ENCODE data around the gene SLC44A3. TPM values are rescaled to one million over a fixed set of nuclear protein-coding genes. Genes with fewer than 3 reads are reported as not detected.

The SLC44A3 gene
- total RNA-seq, 4 donors from 2014 or later = 20.6 to 60.5 (median 41.8) TPM

- DNase-seq = peak; percentile 51
- 3% methylated on average over 23 of the region's 23 CpGs; no CpG with 5 or more reads in 1 of the 2 donors for WGBS, 2 donors (ENCODE audit: low coverage in 1 of 2)
- Histone ChIP-seq H3K4me3 (peak overlapping the region; percentile 81 to 89 (median 84)), H3K4me1 (peaks cover 10 to 80% (median 67%) of the 10 kb centered on the region in 4 donors), H3K36me3 (no peaks in the 10 kb centered on the region), H3K9me3 (no peaks in the 10 kb centered on the region), H3K27me3 (no peaks in the 10 kb centered on the region), H3K27ac (peak overlapping the region; percentile 96 to 99 (median 98))
- intact Hi-C loops (cut with DNase I; ENCODE audit: low total_unique reads) (loop anchor here (2.0 kb wide), 1 partner anchor 71 kb away; no protein-coding TSS in a partner anchor), in situ Hi-C loops (cut with MboI; ENCODE audit: low pct_ligation_motif_present in 1 of 4, low pct_unique_long_range_greater_than_20kb in 1 of 4, low sequenced_read_pairs in 3 of 4) (loop anchor here in 1 of 4 donors (25.0 kb wide), 1 partner anchor 112 kb away; no protein-coding TSS in a partner anchor)
- TF ChIP-seq POLR2A (IDR thresholded peaks at IDR 0.05) (peak; percentile 58), POLR2AphosphoS5 (IDR thresholded peaks at IDR 0.05) (peak; percentile 55 to 84 (median 84)), EP300 (IDR thresholded peaks at IDR 0.05; ENCODE audit: low read depth) (no peak)
- TF ChIP-seq, protein P1, sequence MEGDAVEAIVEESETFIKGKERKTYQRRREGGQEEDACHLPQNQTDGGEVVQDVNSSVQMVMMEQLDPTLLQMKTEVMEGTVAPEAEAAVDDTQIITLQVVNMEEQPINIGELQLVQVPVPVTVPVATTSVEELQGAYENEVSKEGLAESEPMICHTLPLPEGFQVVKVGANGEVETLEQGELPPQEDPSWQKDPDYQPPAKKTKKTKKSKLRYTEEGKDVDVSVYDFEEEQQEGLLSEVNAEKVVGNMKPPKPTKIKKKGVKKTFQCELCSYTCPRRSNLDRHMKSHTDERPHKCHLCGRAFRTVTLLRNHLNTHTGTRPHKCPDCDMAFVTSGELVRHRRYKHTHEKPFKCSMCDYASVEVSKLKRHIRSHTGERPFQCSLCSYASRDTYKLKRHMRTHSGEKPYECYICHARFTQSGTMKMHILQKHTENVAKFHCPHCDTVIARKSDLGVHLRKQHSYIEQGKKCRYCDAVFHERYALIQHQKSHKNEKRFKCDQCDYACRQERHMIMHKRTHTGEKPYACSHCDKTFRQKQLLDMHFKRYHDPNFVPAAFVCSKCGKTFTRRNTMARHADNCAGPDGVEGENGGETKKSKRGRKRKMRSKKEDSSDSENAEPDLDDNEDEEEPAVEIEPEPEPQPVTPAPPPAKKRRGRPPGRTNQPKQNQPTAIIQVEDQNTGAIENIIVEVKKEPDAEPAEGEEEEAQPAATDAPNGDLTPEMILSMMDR (IDR thresholded peaks at IDR 0.05) = peak in 3 of 5 experiments; percentile 3 to 44 (median 29)
Measured at GRCh38 chr1:94925561-94926125, 105.5 kb downstream of the SLC44A3 start.

DNA sequence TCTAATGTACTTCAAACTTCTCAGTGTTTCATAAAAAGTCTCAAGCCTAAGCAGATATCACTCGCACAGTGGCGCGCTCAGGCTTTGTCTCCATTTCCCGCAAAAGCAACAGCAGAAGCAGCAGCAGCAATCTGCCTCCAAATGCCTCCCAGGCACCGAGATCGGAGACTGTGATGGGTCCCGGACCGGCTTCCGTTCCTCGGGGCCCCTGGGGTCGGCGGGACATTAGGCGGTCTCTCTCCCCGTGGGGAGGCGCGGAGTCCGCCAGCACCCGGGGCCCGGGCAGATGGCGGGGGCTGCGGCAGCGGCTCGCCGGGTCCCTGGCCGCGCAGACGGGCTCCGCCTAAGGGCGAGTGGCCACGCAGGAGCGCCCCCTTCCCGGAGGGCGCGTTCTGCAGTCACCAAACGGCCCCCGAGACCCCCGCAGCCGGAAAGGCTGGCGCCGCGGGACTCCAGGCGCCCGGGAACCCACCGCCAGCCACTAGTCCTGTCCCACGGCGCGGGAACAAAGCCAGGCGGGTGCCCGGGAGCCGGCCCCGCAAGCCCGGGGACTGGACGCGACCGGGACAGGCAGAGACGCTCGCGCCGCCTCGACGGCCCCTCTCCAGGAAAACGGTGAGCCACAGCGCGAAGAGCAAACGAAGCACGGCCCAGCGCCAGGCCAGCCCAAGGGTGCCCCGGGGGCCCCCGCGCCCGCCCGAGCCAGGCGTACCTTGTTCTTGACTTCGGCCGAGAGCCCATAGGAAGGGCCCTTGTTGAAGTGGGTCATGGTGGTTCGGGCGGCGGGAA lies 106.2 kb downstream of the SLC44A3 start:
- Histone ChIP-seq H3K4me3 (peak overlapping the region; percentile 81 to 89 (median 84)), H3K27me3 (no peaks in the 10 kb centered on the region), H3K27ac (peak overlapping the region; percentile 96 to 99 (median 98)), H3K9me3 (no peaks in the 10 kb centered on the region), H3K4me1 (peaks cover 10 to 80% (median 64%) of the 10 kb centered on the region in 4 donors), H3K36me3 (no peaks in the 10 kb centered on the region)
- in situ Hi-C loops (cut with MboI; ENCODE audit: low pct_ligation_motif_present in 1 of 4, low pct_unique_long_range_greater_than_20kb in 1 of 4, low sequenced_read_pairs in 3 of 4) (loop anchor here in 1 of 4 donors (25.0 kb wide), 1 partner anchor 111 kb away; no protein-coding TSS in a partner anchor), intact Hi-C loops (cut with DNase I; ENCODE audit: low total_unique reads) (loop anchor here (2.0 kb wide), 1 partner anchor 72 kb away; no protein-coding TSS in a partner anchor)
- 2% methylated on average over 38 of the region's 78 CpGs; no CpG with 5 or more reads in 1 of the 2 donors for WGBS, 2 donors (ENCODE audit: low coverage in 1 of 2)
- TF ChIP-seq, protein P1 (IDR thresholded peaks at IDR 0.05) = peak; percentile 30 to 56 (median 40)
- no peak for TF ChIP-seq EP300 (IDR thresholded peaks at IDR 0.05; ENCODE audit: low read depth)
- DNase-seq = peak; percentile 60

- Histone ChIP-seq H3K27ac (peak within 1 kb of the TSS; percentile 96 to 99 (median 98)), H3K9me3 (no peaks in the 10 kb centered on the region), H3K4me1 (peaks cover 10 to 76% (median 62%) of the 10 kb centered on the region in 4 donors), H3K4me3 (peak within 1 kb of the TSS; percentile 81 to 89 (median 84)), H3K27me3 (no peaks in the 10 kb centered on the region), H3K36me3 (no peaks in the 10 kb centered on the region)
- 6% methylated on average over 19 of the region's 57 CpGs; no CpG with 5 or more reads in 1 of the 2 donors for WGBS, 2 donors (ENCODE audit: low coverage in 1 of 2)
- TF ChIP-seq EP300 (IDR thresholded peaks at IDR 0.05; ENCODE audit: low read depth) (no peak), POLR2A (IDR thresholded peaks at IDR 0.05) (peak; percentile 98), POLR2AphosphoS5 (IDR thresholded peaks at IDR 0.05) (peak; percentile 98)
- intact Hi-C loops (cut with DNase I; ENCODE audit: low total_unique reads) = loop anchor here (2.0 kb wide), 1 partner anchor 72 kb away; no protein-coding TSS in a partner anchor
- in situ Hi-C loops (cut with MboI; ENCODE audit: low pct_ligation_motif_present in 1 of 4, low pct_unique_long_range_greater_than_20kb in 1 of 4, low sequenced_read_pairs in 3 of 4) = loop anchor here in 1 of 4 donors (25.0 kb wide), 1 partner anchor 110 kb away; no protein-coding TSS in a partner anchor
- DNase-seq = peak; percentile 94
Measured at GRCh38 chr1:94926915-94927404, 106.8 kb downstream of the SLC44A3 start, which contains the start of gene CNN3. Gene CNN3 (minus strand): TSS chr1:94927110. CDS start chr1:94926894, 216 bp downstream.

- Histone ChIP-seq H3K4me3 (peak overlapping the region; percentile 50 to 89 (median 83)), H3K9me3 (no peaks in the 10 kb centered on the region), H3K27me3 (no peaks in the 10 kb centered on the region), H3K4me1 (peaks cover 10 to 70% (median 57%) of the 10 kb centered on the region in 4 donors), H3K27ac (peak overlapping the region; percentile 96 to 99 (median 98)), H3K36me3 (no peaks in the 10 kb centered on the region)
- DNase-seq = peak; percentile 63
- 17 to 40% methylated on average over 4 to 24 of the region's 40 CpGs for WGBS, 2 donors (ENCODE audit: low coverage in 1 of 2)
- intact Hi-C loops (cut with DNase I; ENCODE audit: low total_unique reads) (loop anchor here (2.0 kb wide), 1 partner anchor 73 kb away; no protein-coding TSS in a partner anchor), in situ Hi-C loops (cut with MboI; ENCODE audit: low pct_ligation_motif_present in 1 of 4, low pct_unique_long_range_greater_than_20kb in 1 of 4, low sequenced_read_pairs in 3 of 4) (loop anchor here in 1 of 4 donors (25.0 kb wide), 1 partner anchor 110 kb away; no protein-coding TSS in a partner anchor)
- TF ChIP-seq, protein P1 (IDR thresholded peaks at IDR 0.05) = no peak
- TF ChIP-seq POLR2A (IDR thresholded peaks at IDR 0.05) = no peak
- TF ChIP-seq POLR2AphosphoS5 (IDR thresholded peaks at IDR 0.05) = no peak
- no peak for TF ChIP-seq EP300 (IDR thresholded peaks at IDR 0.05; ENCODE audit: low read depth)
Measured at GRCh38 chr1:94927405-94928175, 107.4 kb downstream of the SLC44A3 start.

All from transverse colon (tissue), 4 donors.